BJ (cell line): ENCODE results near the gene PDZRN4. TPM values are rescaled to one million over a fixed set of nuclear protein-coding genes. Genes with fewer than 3 reads are reported as not detected.

Experiments used
- CTCF ChIA-PET: fragments of 350-600 bp; formaldehyde crosslinking; extraction: SDS; loops from one replicate; lab custom pipeline; 2021; ENCODE audit warnings: antibody characterized with exemption, inconsistent platforms; lab: Yijun Ruan, JAX
- POLR2A ChIA-PET: fragments of 300-600 bp; sonication (Branson Sonifier 250); formaldehyde crosslinking; extraction: SDS; loops from one replicate; lab custom pipeline; 2021; ENCODE audit warnings: antibody characterized with exemption; lab: Charles Lee
- DNase-seq: peaks from one replicate; pipeline ENCODE4 v3.0.0-alpha.2; 2011; ENCODE audit warnings: low read depth
- H3K27me3 ChIP-seq: 2 replicates; pipeline ENCODE4 v1.6.0; 2011; ENCODE audit warnings: low read length; ENCODE audit not compliant: control insufficient read depth, insufficient read depth
- H3K36me3 ChIP-seq: 2 replicates; pipeline ENCODE4 v1.5.1; 2011; ENCODE audit warnings: low read length; ENCODE audit not compliant: control insufficient read depth, insufficient read depth
- H3K4me3 ChIP-seq: 2 replicates; pipeline ENCODE4 v1.5.1; 2011; ENCODE audit warnings: low read depth, mild to moderate bottlenecking, control low read depth, low read length
- CTCF ChIP-seq: IDR thresholded peaks from 2 replicates; pipeline ENCODE4 v1.5.1; 2011; ENCODE audit warnings: low read depth, mild to moderate bottlenecking, control low read depth, inconsistent platforms, low read length, moderate library complexity; ENCODE audit not compliant: insufficient read depth
- polyA plus RNA-seq: library from polyadenylated mRNA; depleted of rRNA; stranded (reverse); fragments of >200 nt; gene quantifications from 2 replicates; pipeline ENCODE4 v1.2.3, GENCODE V29; 2011

Gene PDZRN4
- polyA plus RNA-seq, 1 experiment: not detected

- H3K4me3 ChIP-seq: no peak overlapping the region
- H3K27me3 ChIP-seq: no peaks in the 10 kb centered on the region
- no peak for TF ChIP-seq CTCF
- CTCF ChIA-PET: no interaction called here
- DNase-seq: no peak
- H3K36me3 ChIP-seq: no peaks in the 10 kb centered on the region
- POLR2A ChIA-PET: no interaction called here
Observed at GRCh38 chr12:41459111-41459905, 271.2 kb downstream of the PDZRN4 start.

- CTCF ChIA-PET: no interaction called here
Observed at GRCh38 chr12:41459906-41460214, 271.7 kb downstream of the PDZRN4 start.

GRCh38 chr12:41460906-41461305, 272.8 kb downstream of the PDZRN4 start:
- no peak for TF ChIP-seq CTCF
- Histone ChIP-seq H3K4me3 (no peak overlapping the region), H3K36me3 (no peaks in the 10 kb centered on the region), H3K27me3 (no peaks in the 10 kb centered on the region)
- POLR2A ChIA-PET: no interaction called here
- CTCF ChIA-PET: no interaction called here
- DNase-seq: no peak

More at GRCh38 chr12:41459906-41460214, 271.7 kb downstream of the PDZRN4 start:
- POLR2A ChIA-PET: no interaction called here
- Histone ChIP-seq H3K27me3 (no peaks in the 10 kb centered on the region), H3K36me3 (no peaks in the 10 kb centered on the region), H3K4me3 (no peak overlapping the region)
- no peak for TF ChIP-seq CTCF
- DNase-seq: no peak

GRCh38 chr12:41462312-41462711, 274.2 kb downstream of the PDZRN4 start:
- POLR2A ChIA-PET: no interaction called here
- H3K27me3 ChIP-seq: no peaks in the 10 kb centered on the region
- no peaks in the 10 kb centered on the region for H3K36me3 ChIP-seq
- no peak for DNase-seq
- CTCF ChIA-PET: no interaction called here
- H3K4me3 ChIP-seq: no peak overlapping the region
- TF ChIP-seq CTCF: no peak

- Histone ChIP-seq H3K36me3 (no peaks in the 10 kb centered on the region), H3K4me3 (no peak overlapping the region), H3K27me3 (no peaks in the 10 kb centered on the region)
- no peak for DNase-seq
- CTCF ChIA-PET: interaction anchor here (1.3 kb wide), 1 partner anchor 9 kb away, joined by 4 read pairs; no protein-coding TSS in a partner anchor
- TF ChIP-seq CTCF: no peak
- POLR2A ChIA-PET: no interaction called here
Observed at GRCh38 chr12:41465526-41465925, 277.4 kb downstream of the PDZRN4 start.
